Kidney (tissue), 22 donors: ENCODE measurements around the gene PARVG. TPM values are rescaled to one million over a fixed set of nuclear protein-coding genes. Genes with fewer than 3 reads are reported as not detected.

ENCODE experiments used
- DNase-seq, 5 donors: peaks; one replicate each; pipeline ENCODE4 v3.0.0-alpha.2; 2013 to 2020
- FAIRE-seq: peaks from 2 replicates; lab custom pipeline; 2012; peaks lifted over from hg19 to GRCh38; lab: Jason Lieb, UNC
- H3K27ac ChIP-seq, 2 donors: one replicate each; pipeline ENCODE4 v1.7.0; 2013; ENCODE audit warnings: low read depth in 2 of 2, low read length in 2 of 2, inconsistent platforms in 1 of 2
- H3K27me3 ChIP-seq: one replicate; pipeline ENCODE4 v1.7.1; 2013; ENCODE audit warnings: low read length, inconsistent platforms; ENCODE audit not compliant: control insufficient read depth, insufficient read depth
- H3K36me3 ChIP-seq, 3 donors: one replicate each; pipeline versions ENCODE4 v1.7.0 to v1.7.1; 2013; ENCODE audit warnings: low read length in 3 of 3, control low read depth in 1 of 3, inconsistent platforms in 1 of 3; ENCODE audit not compliant: insufficient read depth in 3 of 3, control insufficient read depth in 2 of 3
- H3K4me1 ChIP-seq, 3 donors: one replicate each; pipeline versions ENCODE4 v1.7.0 to v1.7.1; 2013; ENCODE audit warnings: low read length in 3 of 3, inconsistent platforms in 1 of 3, low read depth in 1 of 3; ENCODE audit not compliant: control insufficient read depth in 2 of 3, insufficient read depth in 2 of 3
- H3K4me3 ChIP-seq, 3 donors: one replicate each; pipeline versions ENCODE4 v1.7.0 to v1.8.1; 2013; ENCODE audit warnings: low read length in 3 of 3, control low read depth in 1 of 3, inconsistent platforms in 1 of 3
- H3K9ac ChIP-seq, 3 donors: one replicate each; pipeline versions ENCODE4 v1.7.0 to v1.7.1; 2013; ENCODE audit warnings: low read length in 3 of 3, control low read depth in 1 of 3, inconsistent platforms in 1 of 3
- H3K9me3 ChIP-seq, 3 donors: one replicate each; pipeline versions ENCODE4 v1.7.0 to v1.7.1; 2013; ENCODE audit warnings: low read length in 3 of 3, control low read depth in 1 of 3, inconsistent platforms in 1 of 3; ENCODE audit not compliant: control insufficient read depth in 2 of 3, insufficient read depth in 1 of 3
- CTCF ChIP-seq: IDR thresholded peaks from 3 replicates; pipeline ENCODE4 v1.5.1; 2012; ENCODE audit warnings: mild to moderate bottlenecking, moderate library complexity, borderline replicate concordance; ENCODE audit not compliant: insufficient read depth; ENCODE audit errors: extremely low read depth
- intact Hi-C: fragments of 100-400 bp; cut with DNase I; formaldehyde crosslinking; loops from one replicate; pipeline ENCODE4 v1.11.1; 2022
- long read RNA-seq, 10 donors: library from polyadenylated mRNA in 1 of 10; unstranded in 1 of 10; transcript quantifications; one replicate each; pipeline ENCODE4 v2.0.0 and lab custom pipeline, GENCODE V29; 2021 to 2026
- polyA plus RNA-seq: library from polyadenylated mRNA; stranded (reverse); fragments of 350-450 nt; fragmentation: Illumina TruSeq; extraction: RNeasy Lipid Tissue Mini Kit (QIAGEN cat#74804); gene quantifications from one replicate; pipeline ENCODE4 v1.2.3, GENCODE V29; 2014; ENCODE audit warnings: low read depth, low replicate concordance; ENCODE audit not compliant: insufficient read depth
- total RNA-seq: library from RNA; stranded (reverse); fragmentation: NEBNext Ultra II Directional; extraction: Animal tissue kit (Norgen Biotek cat#: 25700); gene quantifications from one replicate; pipeline ENCODE4 v1.2.1, GENCODE V29; 2021
- donor health status: control.
- donor health status: control.
- donor health status: control.
- donor health status: control.
- donor health status: control.
- donor health status: DM: yes; HTN: yes; CAD: no.
- donor health status: Normal renal cell carcinoma (clear cell type).

Gene PARVG
- total RNA-seq (20.9 TPM), polyA plus RNA-seq (2.5 TPM)
- long read RNA-seq, donor 1 = 0 reads
- long read RNA-seq, donor 2, partial matches to known transcripts = 0 of 1 reads
- long read RNA-seq, donor 2, other reads (novel, unspliced or antisense) = 0 of 1 reads
- long read RNA-seq, donor 3 = 0 reads
- long read RNA-seq, donor 4 = 0 reads
- long read RNA-seq, donor 5 = 0 reads
- long read RNA-seq, donor 6 = 0 reads
- long read RNA-seq, donor 7, partial matches to known transcripts = 7 of 14 reads
- long read RNA-seq, donor 7, other reads (novel, unspliced or antisense) = 7 of 14 reads
- long read RNA-seq, donor 8 = 0 reads
- long read RNA-seq, donor 9 = 0 reads
- long read RNA-seq, donor 10 = 0 reads

GRCh38 chr22:44180706-44181032 is at the start of gene PARVG:
TSS of gene PARVG (plus strand) at chr22:44180925. CDS start at chr22:44183330, 2,405 bp downstream.
- Histone ChIP-seq H3K27me3 (no peaks in the 10 kb centered on the region), H3K27ac (peak within 1 kb of the TSS in 1 of 2 donors; percentile 37), H3K4me3 (no peak within 1 kb of the TSS), H3K9me3 (no peaks in the 10 kb centered on the region), H3K9ac (no peak within 1 kb of the TSS), H3K4me1 (no peaks in the 10 kb centered on the region), H3K36me3 (no peaks in the 10 kb centered on the region)
- intact Hi-C loops = no loop called here
- no peak for TF ChIP-seq CTCF
- DNase-seq = no peak
- FAIRE-seq = no peak

GRCh38 chr22:44131412-44131811 is 49.3 kb upstream of the PARVG start:
- H3K4me1 ChIP-seq = peaks cover 0 to 2% (median 0%) of the 10 kb centered on the region in 3 donors
- H3K9me3 ChIP-seq = peaks cover 0 to 5% (median 0%) of the 10 kb centered on the region in 3 donors
- FAIRE-seq = no peak
- DNase-seq = peak in 1 of 5 donors; percentile 19
- no peak for TF ChIP-seq CTCF
- H3K27me3 ChIP-seq = no peaks in the 10 kb centered on the region
- H3K36me3 ChIP-seq = no peaks in the 10 kb centered on the region
- no peak overlapping the region for H3K9ac ChIP-seq
- intact Hi-C loops = no loop called here
- no peak overlapping the region for H3K4me3 ChIP-seq
- H3K27ac ChIP-seq = no peak overlapping the region

GRCh38 chr22:44131989-44132685 is 48.6 kb upstream of the PARVG start:
- DNase-seq (peak in 1 of 5 donors; percentile 56), FAIRE-seq (no peak)
- no peak overlapping the region for H3K4me3 ChIP-seq
- H3K27me3 ChIP-seq = no peaks in the 10 kb centered on the region
- peaks cover 0 to 3% (median 0%) of the 10 kb centered on the region in 3 donors for H3K9me3 ChIP-seq
- intact Hi-C loops = no loop called here
- no peak for TF ChIP-seq CTCF
- H3K4me1 ChIP-seq = peaks cover 0 to 2% (median 0%) of the 10 kb centered on the region in 3 donors
- H3K9ac ChIP-seq = no peak overlapping the region
- no peak overlapping the region for H3K27ac ChIP-seq
- H3K36me3 ChIP-seq = no peaks in the 10 kb centered on the region
